ENCODE data around the gene LDHB. TPM values are rescaled to one million over a fixed set of nuclear protein-coding genes. Genes with fewer than 3 reads are reported as not detected.

The LDHB gene
- total RNA-seq, 2 donors from 2014 or later = 330 to 565 TPM

- H3K9ac ChIP-seq (ENCODE audit: low read depth in 2 of 2, low read length in 2 of 2) = no peak overlapping the region
- intact Hi-C loops (cut with DNase I) = loop anchor here (2.0 kb wide), 1 partner anchor 70 kb away; no protein-coding TSS in a partner anchor
Measured at GRCh38 chr12:21678959-21679358, 21.3 kb upstream of the LDHB start.

GRCh38 chr12:21677622-21678277 lies 20.1 kb upstream of the LDHB start:
- H3K9ac ChIP-seq (ENCODE audit: low read depth in 2 of 2, low read length in 2 of 2) = no peak overlapping the region
- no peak for TF ChIP-seq CTCF (IDR thresholded peaks at IDR 0.05)
- H3K4me1 ChIP-seq = no peaks in the 10 kb centered on the region
- H3K9me3 ChIP-seq = no peaks in the 10 kb centered on the region
- no peaks in the 10 kb centered on the region for H3K27me3 ChIP-seq
- no peak overlapping the region for H3K4me3 ChIP-seq
- intact Hi-C loops (cut with DNase I) = loop anchor here (2.0 kb wide), 1 partner anchor 69 kb away; no protein-coding TSS in a partner anchor
- no peak for DNase-seq
- H3K36me3 ChIP-seq = no peaks in the 10 kb centered on the region
- H3K27ac ChIP-seq = no peak overlapping the region

More at GRCh38 chr12:21678959-21679358, 21.3 kb upstream of the LDHB start:
- Histone ChIP-seq H3K27ac (no peak overlapping the region), H3K9me3 (no peaks in the 10 kb centered on the region), H3K27me3 (no peaks in the 10 kb centered on the region), H3K36me3 (no peaks in the 10 kb centered on the region), H3K4me3 (no peak overlapping the region), H3K4me1 (no peaks in the 10 kb centered on the region)
- no peak for TF ChIP-seq CTCF (IDR thresholded peaks at IDR 0.05)
- no peak for DNase-seq

GRCh38 chr12:21677204-21677603 lies 19.6 kb upstream of the LDHB start:
- no peak overlapping the region for H3K27ac ChIP-seq
- H3K9ac ChIP-seq (ENCODE audit: low read depth in 2 of 2, low read length in 2 of 2) = no peak overlapping the region
- H3K4me3 ChIP-seq = no peak overlapping the region
- no peak for DNase-seq
- no peaks in the 10 kb centered on the region for H3K27me3 ChIP-seq
- intact Hi-C loops (cut with DNase I) = no loop called here
- no peaks in the 10 kb centered on the region for H3K4me1 ChIP-seq
- no peaks in the 10 kb centered on the region for H3K36me3 ChIP-seq
- no peak for TF ChIP-seq CTCF (IDR thresholded peaks at IDR 0.05)
- no peaks in the 10 kb centered on the region for H3K9me3 ChIP-seq

DNA sequence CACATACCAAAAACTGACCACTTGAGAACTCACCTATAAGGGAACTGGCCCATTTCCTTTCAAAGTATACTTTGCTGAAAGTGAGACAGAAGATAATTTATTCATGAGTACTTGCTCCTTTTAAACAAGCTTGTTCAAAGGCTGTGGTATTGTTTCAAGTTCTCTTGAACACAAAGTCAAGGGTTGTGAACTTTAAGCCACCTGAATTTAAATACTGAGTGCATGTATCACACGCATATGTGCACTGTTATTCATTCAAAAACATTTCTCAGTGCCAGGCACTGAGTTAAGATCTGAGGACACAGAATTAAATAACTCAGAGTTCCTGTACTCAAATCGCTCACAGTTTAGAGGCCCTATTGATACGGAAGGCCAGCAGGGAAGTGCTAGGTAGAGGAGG lies 19.1 kb upstream of the LDHB start:
- Histone ChIP-seq H3K9ac (ENCODE audit: low read depth in 2 of 2, low read length in 2 of 2) (no peak overlapping the region), H3K27ac (no peak overlapping the region), H3K4me3 (no peak overlapping the region), H3K36me3 (no peaks in the 10 kb centered on the region), H3K4me1 (no peaks in the 10 kb centered on the region), H3K9me3 (no peaks in the 10 kb centered on the region), H3K27me3 (no peaks in the 10 kb centered on the region)
- no peak for TF ChIP-seq CTCF (IDR thresholded peaks at IDR 0.05)
- no peak for DNase-seq
- intact Hi-C loops (cut with DNase I) = no loop called here

DNA sequence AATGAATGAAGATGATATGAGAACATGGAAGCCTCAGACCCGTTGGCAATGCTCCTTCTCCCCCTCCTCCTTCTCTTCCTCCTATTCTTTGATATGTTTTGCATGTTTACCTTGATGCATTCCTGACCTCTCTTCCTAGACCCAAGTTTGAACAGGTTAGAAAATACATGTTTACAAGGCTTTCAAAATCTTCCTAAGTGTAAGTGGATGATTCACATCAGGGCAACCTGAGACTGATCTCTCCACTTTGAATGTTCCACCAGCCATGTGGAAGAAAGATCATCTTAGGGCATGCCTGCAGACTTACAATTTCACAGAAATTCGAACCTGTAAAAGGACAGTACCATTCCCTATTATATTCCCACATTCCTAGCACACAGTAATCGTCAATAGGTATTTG lies 18.0 kb upstream of the LDHB start:
- Histone ChIP-seq H3K9ac (ENCODE audit: low read depth in 2 of 2, low read length in 2 of 2) (no peak overlapping the region), H3K27me3 (no peaks in the 10 kb centered on the region), H3K27ac (no peak overlapping the region), H3K9me3 (no peaks in the 10 kb centered on the region), H3K4me3 (no peak overlapping the region), H3K36me3 (no peaks in the 10 kb centered on the region), H3K4me1 (no peaks in the 10 kb centered on the region)
- TF ChIP-seq CTCF (IDR thresholded peaks at IDR 0.05) = no peak
- no peak for DNase-seq
- intact Hi-C loops (cut with DNase I) = no loop called here

All from colonic mucosa (tissue), 4 donors.